ENCODE data around the gene SH3GL2.

Gene SH3GL2

GRCh38 chr9:17816431-17817027, 237.7 kb downstream of the SH3GL2 start:
- no peak for DNase-seq (ENCODE audit: low spot score)
- TF ChIP-seq CTCF (IDR thresholded peaks at IDR 0.05; ENCODE audit: extremely low read depth, missing control alignments), result no peak

GRCh38 chr9:17824191-17824590, 245.3 kb downstream of the SH3GL2 start:
- no peak for DNase-seq (ENCODE audit: low spot score)
- no peak for TF ChIP-seq CTCF (IDR thresholded peaks at IDR 0.05; ENCODE audit: extremely low read depth, missing control alignments)

- no peak for DNase-seq (ENCODE audit: low spot score)
- no peak for TF ChIP-seq CTCF (IDR thresholded peaks at IDR 0.05; ENCODE audit: extremely low read depth, missing control alignments)
These were observed 245.9 kb downstream of the SH3GL2 start for GRCh38 chr9:17824616-17825264.

GRCh38 chr9:17825265-17825659, 246.4 kb downstream of the SH3GL2 start:
- no peak for DNase-seq (ENCODE audit: low spot score)

GRCh38 chr9:17829064-17829463, 250.2 kb downstream of the SH3GL2 start:
- DNase-seq (ENCODE audit: low spot score), result no peak
- TF ChIP-seq CTCF (IDR thresholded peaks at IDR 0.05; ENCODE audit: extremely low read depth, missing control alignments), result no peak

More at GRCh38 chr9:17825265-17825659, 246.4 kb downstream of the SH3GL2 start:
- TF ChIP-seq CTCF (IDR thresholded peaks at IDR 0.05; ENCODE audit: extremely low read depth, missing control alignments), result no peak

- no peak for DNase-seq (ENCODE audit: low spot score)
- no peak for TF ChIP-seq CTCF (IDR thresholded peaks at IDR 0.05; ENCODE audit: extremely low read depth, missing control alignments)
These were observed 251.0 kb downstream of the SH3GL2 start for GRCh38 chr9:17829812-17830385.

- DNase-seq (ENCODE audit: low spot score), result no peak
- TF ChIP-seq CTCF (IDR thresholded peaks at IDR 0.05; ENCODE audit: extremely low read depth, missing control alignments), result no peak
These were observed 253.9 kb downstream of the SH3GL2 start for GRCh38 chr9:17832812-17833211.
